ENCODE data around the gene TMEFF2. TPM values are rescaled to one million over a fixed set of nuclear protein-coding genes. Genes with fewer than 3 reads are reported as not detected.

TMEFF2 gene
- total and polyA plus RNA-seq, 8 donors: 0.05 to 0.75 TPM; not detected in 6

DNA sequence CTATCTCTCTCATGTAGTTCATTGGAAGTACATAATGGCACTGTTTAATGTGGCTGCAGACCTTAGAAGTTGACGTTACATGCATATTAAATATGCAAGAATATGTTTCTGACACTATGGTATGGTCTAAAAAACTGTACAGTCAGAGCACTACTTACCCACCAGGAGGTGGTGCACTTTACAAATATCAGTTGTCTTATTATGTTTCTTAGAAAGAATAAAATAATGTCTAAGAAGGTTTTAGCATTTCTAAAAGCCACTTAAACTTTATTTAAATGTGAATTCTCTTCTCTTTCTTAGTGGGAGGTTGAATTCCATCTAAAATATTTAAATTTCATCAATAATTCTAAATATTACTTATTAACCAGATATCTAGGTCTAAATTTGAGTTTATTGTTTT, 4.3 kb downstream of the TMEFF2 start:
- peak; percentile 86 for FAIRE-seq
- H3K27me3 ChIP-seq: peaks cover 0 to 23% (median 4%) of the 10 kb centered on the region in 4 donors
- peaks cover 0 to 12% (median 3%) of the 10 kb centered on the region in 3 donors for H3K4me1 ChIP-seq
- 30 to 35% methylated on average over 1 of the region's 1 CpG for WGBS, 2 donors
- H3K4me3 ChIP-seq: no peak overlapping the region
- no peaks in the 10 kb centered on the region for H3K9me3 ChIP-seq
- TF ChIP-seq, protein P1, sequence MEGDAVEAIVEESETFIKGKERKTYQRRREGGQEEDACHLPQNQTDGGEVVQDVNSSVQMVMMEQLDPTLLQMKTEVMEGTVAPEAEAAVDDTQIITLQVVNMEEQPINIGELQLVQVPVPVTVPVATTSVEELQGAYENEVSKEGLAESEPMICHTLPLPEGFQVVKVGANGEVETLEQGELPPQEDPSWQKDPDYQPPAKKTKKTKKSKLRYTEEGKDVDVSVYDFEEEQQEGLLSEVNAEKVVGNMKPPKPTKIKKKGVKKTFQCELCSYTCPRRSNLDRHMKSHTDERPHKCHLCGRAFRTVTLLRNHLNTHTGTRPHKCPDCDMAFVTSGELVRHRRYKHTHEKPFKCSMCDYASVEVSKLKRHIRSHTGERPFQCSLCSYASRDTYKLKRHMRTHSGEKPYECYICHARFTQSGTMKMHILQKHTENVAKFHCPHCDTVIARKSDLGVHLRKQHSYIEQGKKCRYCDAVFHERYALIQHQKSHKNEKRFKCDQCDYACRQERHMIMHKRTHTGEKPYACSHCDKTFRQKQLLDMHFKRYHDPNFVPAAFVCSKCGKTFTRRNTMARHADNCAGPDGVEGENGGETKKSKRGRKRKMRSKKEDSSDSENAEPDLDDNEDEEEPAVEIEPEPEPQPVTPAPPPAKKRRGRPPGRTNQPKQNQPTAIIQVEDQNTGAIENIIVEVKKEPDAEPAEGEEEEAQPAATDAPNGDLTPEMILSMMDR (IDR thresholded peaks at IDR 0.05): peak in 2 of 4 donors; percentile 18
- no peak overlapping the region for H3K27ac ChIP-seq
- H3K36me3 ChIP-seq: no peaks in the 10 kb centered on the region
- intact Hi-C loops (cut with DNase I): no loop called here
- no peak for DNase-seq
- ATAC-seq: no peak

DNA sequence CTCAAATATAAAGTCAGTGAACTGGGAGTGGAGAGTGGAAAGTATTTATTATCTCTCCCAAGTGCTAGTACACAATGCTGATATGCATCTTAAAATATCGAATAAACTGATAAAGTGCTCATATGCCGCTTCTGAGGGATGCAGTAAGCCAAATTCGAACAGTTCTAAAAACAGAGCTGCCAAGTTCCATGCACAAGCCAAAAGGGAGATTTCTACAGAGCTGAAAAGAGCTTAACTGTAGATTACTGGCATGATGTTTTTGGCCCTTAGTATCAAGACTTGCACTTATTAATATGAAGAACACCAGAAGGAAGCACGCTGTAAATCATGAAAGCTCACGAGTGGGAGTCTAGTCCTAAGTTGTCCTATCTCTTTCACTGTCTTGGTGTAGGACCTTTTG, 7.9 kb downstream of the TMEFF2 start:
- H3K27ac ChIP-seq: no peak overlapping the region
- no peaks in the 10 kb centered on the region for H3K4me1 ChIP-seq
- H3K36me3 ChIP-seq: no peaks in the 10 kb centered on the region
- no peak for DNase-seq
- no peaks in the 10 kb centered on the region for H3K9me3 ChIP-seq
- intact Hi-C loops (cut with DNase I): no loop called here
- WGBS, 2 donors: 70 to 78% methylated on average over 5 of the region's 5 CpGs
- no peak overlapping the region for H3K4me3 ChIP-seq
- ATAC-seq: no peak
- FAIRE-seq: no peak
- H3K27me3 ChIP-seq: peaks cover 0 to 9% (median 0%) of the 10 kb centered on the region in 4 donors
- TF ChIP-seq, protein P1 (IDR thresholded peaks at IDR 0.05): no peak

DNA sequence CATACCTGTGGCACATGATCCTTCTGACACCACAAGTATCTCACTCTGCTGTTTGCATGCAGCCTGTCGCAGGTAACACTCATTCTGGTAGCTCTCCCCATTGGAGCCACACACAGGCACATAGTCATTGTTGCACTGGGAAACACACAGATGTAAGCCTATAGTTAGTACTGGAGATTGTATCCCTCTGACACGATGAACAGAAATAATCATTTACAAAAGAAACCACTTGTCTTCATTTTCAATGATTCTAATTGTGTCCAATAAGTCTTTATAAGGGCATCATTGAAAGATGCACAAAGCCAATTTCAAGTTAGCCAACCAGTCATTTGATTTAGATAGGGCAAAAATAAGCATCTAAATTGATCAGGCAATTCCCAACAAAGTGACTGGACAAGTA, 10.4 kb downstream of the TMEFF2 start:
- 55 to 75% methylated on average over 2 of the region's 2 CpGs for WGBS, 2 donors
- no peak for FAIRE-seq
- H3K36me3 ChIP-seq: no peaks in the 10 kb centered on the region

DNA sequence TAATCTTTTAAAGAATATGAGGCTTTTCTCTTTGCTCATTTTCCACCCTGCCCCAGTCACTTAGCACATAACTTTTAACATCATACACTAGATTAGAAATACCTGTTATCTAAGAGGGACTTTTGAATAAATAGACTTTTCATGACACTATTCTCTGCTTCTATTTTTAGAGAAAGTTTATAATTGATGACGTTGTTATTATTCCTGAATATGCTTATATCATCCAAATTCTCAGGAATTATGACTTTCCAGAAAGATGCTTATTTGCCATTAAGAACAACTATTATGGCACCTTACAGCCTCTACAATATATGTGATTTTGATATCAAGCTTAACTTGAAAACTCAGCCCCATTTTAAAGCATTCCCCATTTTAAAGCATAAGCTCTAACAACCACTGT, 11.4 kb downstream of the TMEFF2 start:
- intact Hi-C loops (cut with DNase I): no loop called here
- no peak for DNase-seq
- TF ChIP-seq, protein P1 (IDR thresholded peaks at IDR 0.05): no peak
- no peak overlapping the region for H3K4me3 ChIP-seq
- peaks cover 0 to under 1% (median 0%) of the 10 kb centered on the region in 4 donors for H3K27me3 ChIP-seq
- ATAC-seq: no peak
- WGBS, 2 donors: 37 to 58% methylated on average over 1 of the region's 1 CpG
- H3K27ac ChIP-seq: no peak overlapping the region
- H3K4me1 ChIP-seq: no peaks in the 10 kb centered on the region
- H3K9me3 ChIP-seq: no peaks in the 10 kb centered on the region
- no peaks in the 10 kb centered on the region for H3K36me3 ChIP-seq
- FAIRE-seq: no peak

More for the DNA sequence above, 10.4 kb downstream of the TMEFF2 start:
- Histone ChIP-seq H3K27me3 (peaks cover 0 to 9% (median 0%) of the 10 kb centered on the region in 4 donors), H3K9me3 (no peaks in the 10 kb centered on the region), H3K4me3 (no peak overlapping the region), H3K4me1 (no peaks in the 10 kb centered on the region), H3K27ac (no peak overlapping the region)
- no peak for ATAC-seq
- DNase-seq: no peak
- TF ChIP-seq, protein P1 (IDR thresholded peaks at IDR 0.05): no peak
- intact Hi-C loops (cut with DNase I): no loop called here

DNA sequence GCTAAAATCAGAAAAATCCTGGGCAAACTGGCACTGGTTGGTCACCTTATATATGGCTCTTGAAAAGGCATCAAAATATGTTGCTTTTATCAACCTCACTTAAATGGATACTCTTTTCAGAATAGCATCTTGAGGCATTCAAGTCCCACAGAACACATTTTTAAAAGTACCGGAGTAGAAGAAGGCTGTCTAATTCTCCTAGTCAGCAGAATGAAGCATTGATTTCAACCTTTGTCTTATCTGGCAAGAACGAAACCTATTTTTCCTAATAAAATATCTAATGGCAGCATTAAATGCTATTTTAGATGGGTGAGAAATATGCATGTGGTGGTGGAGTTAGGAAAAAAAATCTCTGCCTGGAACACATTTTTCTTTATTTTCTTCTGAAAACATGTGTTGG, 27.8 kb downstream of the TMEFF2 start:
- TF ChIP-seq, protein P1 (IDR thresholded peaks at IDR 0.05): no peak
- FAIRE-seq: no peak
- WGBS, 2 donors: 52 to 54% methylated on average over 2 of the region's 2 CpGs

More for the DNA sequence above, 27.8 kb downstream of the TMEFF2 start:
- DNase-seq: no peak
- no peaks in the 10 kb centered on the region for H3K9me3 ChIP-seq
- no peak overlapping the region for H3K4me3 ChIP-seq
- no peak overlapping the region for H3K27ac ChIP-seq
- no peak for ATAC-seq
- H3K27me3 ChIP-seq: no peaks in the 10 kb centered on the region
- peaks cover 0 to 5% (median 0%) of the 10 kb centered on the region in 3 donors for H3K4me1 ChIP-seq
- no peaks in the 10 kb centered on the region for H3K36me3 ChIP-seq
- intact Hi-C loops (cut with DNase I): loop anchor here in 2 of 3 donors (10.0 kb wide), 2 partner anchors 602 to 612 kb away; no protein-coding TSS in a partner anchor

Measured in pancreas (tissue), 10 donors.